Stimulated activated naive CD8-positive, alpha-beta T cell treated with anti-CD3 and anti-CD28 coated beads, Interleukin-15, Interleukin-2, amounts not matched to agents 100 ng/mL and 50 ng/mL, for 24 hours (primary cell): Measurements from ENCODE around the gene ASGR1.

ENCODE experiments used
- H3K27ac Mint-ChIP-seq: one replicate; pipeline ENCODE4 v1.8.0; 2021; ENCODE audit warnings: mild to moderate bottlenecking, mixed read lengths
- H3K27me3 Mint-ChIP-seq: one replicate; pipeline ENCODE4 v1.8.0; 2021; ENCODE audit warnings: mixed read lengths
- H3K36me3 Mint-ChIP-seq: one replicate; pipeline ENCODE4 v1.8.0; 2021; ENCODE audit warnings: low read depth, mixed read lengths
- H3K4me1 Mint-ChIP-seq: one replicate; pipeline ENCODE4 v1.8.0; 2021; ENCODE audit warnings: low read depth, mixed read lengths
- H3K4me3 Mint-ChIP-seq: one replicate; pipeline ENCODE4 v1.8.0; 2021; ENCODE audit warnings: mild to moderate bottlenecking, mixed read lengths
- H3K9me3 Mint-ChIP-seq: one replicate; pipeline ENCODE4 v1.8.0; 2021; ENCODE audit warnings: mixed read lengths

ASGR1 gene

DNA sequence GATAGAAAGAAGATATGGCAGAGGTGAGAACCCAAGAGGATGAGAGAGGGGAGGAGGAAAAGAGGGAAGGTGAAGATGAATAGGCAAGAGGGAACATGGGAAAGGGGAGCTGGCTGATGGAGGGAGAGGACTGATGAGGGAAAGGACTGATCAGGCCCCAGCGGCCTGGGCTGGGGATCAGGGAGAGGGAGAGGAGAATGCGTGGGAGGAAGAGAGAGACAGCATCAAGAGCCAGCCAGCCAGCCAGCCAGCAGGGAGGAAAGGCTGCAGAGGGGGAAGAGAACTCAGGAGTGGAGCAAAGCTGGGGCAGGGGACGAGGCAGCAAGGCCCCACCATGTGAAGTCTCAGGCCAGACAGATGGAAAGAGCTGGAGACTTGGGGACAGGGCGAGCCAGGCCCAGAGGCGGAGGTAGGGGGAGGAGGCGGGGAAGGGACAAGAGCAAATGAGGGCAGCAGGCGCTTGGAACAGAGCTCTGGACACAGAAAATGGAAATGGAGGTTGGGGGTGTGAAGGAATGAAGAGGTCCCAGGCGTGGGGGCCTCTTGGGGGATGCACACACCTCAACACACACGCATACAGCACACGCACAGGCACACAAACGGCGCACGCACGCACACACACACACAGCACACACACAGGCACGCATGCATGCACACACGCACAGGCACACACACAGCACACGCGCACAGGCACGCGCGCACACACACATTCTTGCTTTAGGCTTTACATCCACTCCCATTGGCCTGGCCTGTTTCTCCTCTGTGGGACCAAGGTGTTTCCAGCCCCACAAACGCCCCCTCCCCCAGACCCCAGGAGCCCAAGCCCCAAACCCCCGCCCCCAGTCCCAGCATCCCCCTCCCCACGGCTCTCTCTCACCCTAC lies 28.2 kb upstream of the ASGR1 start:
- Mint-ChIP-seq H3K9me3 (no peaks in the 10 kb centered on the region), H3K4me1 (peaks cover 35% of the 10 kb centered on the region), H3K4me3 (no peak overlapping the region), H3K27ac (no peak overlapping the region), H3K27me3 (no peaks in the 10 kb centered on the region), H3K36me3 (no peaks in the 10 kb centered on the region)

DNA sequence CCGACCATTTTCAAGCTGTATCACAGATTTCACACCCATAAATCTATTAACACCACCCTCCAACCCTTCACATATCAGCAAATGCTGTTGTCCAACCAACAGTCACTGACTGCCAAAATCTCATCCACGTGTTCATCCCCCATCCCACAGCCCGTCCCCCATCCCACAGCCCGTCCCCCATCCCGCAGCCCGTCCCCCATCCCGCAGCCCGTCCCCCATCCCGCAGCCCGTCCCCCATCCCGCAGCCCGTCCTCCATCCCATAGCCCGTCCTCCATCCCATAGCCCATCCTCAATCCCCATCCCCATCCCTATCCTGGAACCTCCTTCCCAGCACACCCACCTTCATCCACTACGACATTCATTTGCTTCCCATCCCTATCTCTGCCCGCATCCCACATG lies 26.4 kb upstream of the ASGR1 start:
- Mint-ChIP-seq H3K36me3 (no peaks in the 10 kb centered on the region), H3K27me3 (no peaks in the 10 kb centered on the region), H3K27ac (peak overlapping the region; percentile 87), H3K9me3 (no peaks in the 10 kb centered on the region), H3K4me1 (peaks cover 30% of the 10 kb centered on the region), H3K4me3 (peak overlapping the region; percentile 70)

DNA sequence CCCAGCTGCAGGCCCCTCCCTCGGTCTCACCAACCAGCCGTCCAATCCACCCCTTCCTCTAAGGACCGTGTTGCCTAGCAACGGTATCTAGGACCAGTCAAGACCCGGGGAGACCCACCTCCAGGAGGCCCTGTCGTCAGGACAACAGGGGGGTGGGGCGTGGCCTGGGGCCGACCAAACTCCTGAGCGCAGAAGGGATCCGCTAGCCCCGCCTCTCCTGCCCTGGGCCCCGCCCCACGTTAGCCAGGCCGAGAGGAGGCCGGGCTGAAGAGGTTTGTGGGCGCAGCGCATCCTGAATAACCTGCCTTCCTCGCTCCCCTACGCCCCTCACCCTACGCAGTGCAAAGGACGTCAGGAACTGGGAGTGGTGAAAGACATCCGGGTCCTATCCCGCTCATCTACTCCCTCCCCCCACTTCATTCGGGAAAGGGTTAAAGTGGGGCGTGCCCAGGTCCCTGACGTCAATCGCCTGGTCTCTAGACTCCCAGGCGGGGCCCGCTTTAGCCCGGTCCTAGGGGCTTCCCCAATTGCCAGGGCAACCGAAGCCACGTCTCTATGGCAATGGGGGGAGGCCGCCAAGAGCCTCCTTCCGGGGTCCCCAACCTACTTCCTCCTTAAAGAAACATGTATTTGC lies 25.8 kb upstream of the ASGR1 start:
- peaks cover 27% of the 10 kb centered on the region for H3K4me1 Mint-ChIP-seq
- no peaks in the 10 kb centered on the region for H3K27me3 Mint-ChIP-seq
- H3K9me3 Mint-ChIP-seq: no peaks in the 10 kb centered on the region
- H3K4me3 Mint-ChIP-seq: peak overlapping the region; percentile 70
- no peaks in the 10 kb centered on the region for H3K36me3 Mint-ChIP-seq
- H3K27ac Mint-ChIP-seq: peak overlapping the region; percentile 87

DNA sequence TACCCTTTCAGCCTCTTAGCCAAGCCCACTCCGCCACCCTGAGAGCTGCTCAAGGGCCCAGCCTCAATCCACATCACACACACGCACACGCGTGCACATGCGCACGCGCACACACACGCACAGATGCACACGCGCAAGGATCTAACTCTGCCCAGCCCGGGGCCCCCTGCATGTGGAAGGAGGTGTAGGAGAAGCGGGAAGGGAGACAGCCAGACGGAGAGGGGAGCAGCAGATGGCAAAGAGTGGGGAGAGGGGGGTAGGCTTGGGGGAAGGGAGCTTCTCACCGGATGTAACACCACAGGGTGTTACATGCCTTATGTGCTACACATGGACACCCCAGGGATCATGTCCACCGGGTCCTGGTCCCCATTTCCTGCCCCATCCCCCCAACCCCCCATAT lies 25.2 kb upstream of the ASGR1 start:
- H3K9me3 Mint-ChIP-seq: no peaks in the 10 kb centered on the region
- H3K27me3 Mint-ChIP-seq: no peaks in the 10 kb centered on the region
- peak overlapping the region; percentile 70 for H3K4me3 Mint-ChIP-seq
- H3K4me1 Mint-ChIP-seq: peaks cover 26% of the 10 kb centered on the region
- H3K27ac Mint-ChIP-seq: peak overlapping the region; percentile 87
- no peaks in the 10 kb centered on the region for H3K36me3 Mint-ChIP-seq

DNA sequence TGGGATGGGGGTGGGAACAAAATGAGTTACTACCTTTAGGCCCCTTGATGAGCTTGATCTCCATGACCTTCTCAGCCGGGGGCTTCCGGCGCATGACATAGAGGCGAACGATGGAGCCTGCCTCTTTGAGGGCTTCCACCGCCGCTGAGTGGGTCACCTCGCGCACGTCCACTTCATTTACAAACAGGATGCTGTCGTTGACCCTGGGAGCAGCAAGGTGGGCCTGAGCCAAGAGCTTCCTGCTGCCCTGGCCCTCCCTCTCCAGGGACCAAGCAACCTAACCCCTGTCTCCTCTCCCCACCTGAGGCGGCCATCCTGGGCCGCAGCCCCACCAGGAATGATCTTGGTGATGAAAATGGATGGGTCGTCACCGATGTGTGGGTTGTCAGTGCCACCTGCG lies 24.2 kb upstream of the ASGR1 start:
- Mint-ChIP-seq H3K27me3 (no peaks in the 10 kb centered on the region), H3K4me1 (peaks cover 26% of the 10 kb centered on the region), H3K4me3 (peak overlapping the region; percentile 39), H3K9me3 (no peaks in the 10 kb centered on the region), H3K36me3 (no peaks in the 10 kb centered on the region), H3K27ac (peak overlapping the region; percentile 68)

DNA sequence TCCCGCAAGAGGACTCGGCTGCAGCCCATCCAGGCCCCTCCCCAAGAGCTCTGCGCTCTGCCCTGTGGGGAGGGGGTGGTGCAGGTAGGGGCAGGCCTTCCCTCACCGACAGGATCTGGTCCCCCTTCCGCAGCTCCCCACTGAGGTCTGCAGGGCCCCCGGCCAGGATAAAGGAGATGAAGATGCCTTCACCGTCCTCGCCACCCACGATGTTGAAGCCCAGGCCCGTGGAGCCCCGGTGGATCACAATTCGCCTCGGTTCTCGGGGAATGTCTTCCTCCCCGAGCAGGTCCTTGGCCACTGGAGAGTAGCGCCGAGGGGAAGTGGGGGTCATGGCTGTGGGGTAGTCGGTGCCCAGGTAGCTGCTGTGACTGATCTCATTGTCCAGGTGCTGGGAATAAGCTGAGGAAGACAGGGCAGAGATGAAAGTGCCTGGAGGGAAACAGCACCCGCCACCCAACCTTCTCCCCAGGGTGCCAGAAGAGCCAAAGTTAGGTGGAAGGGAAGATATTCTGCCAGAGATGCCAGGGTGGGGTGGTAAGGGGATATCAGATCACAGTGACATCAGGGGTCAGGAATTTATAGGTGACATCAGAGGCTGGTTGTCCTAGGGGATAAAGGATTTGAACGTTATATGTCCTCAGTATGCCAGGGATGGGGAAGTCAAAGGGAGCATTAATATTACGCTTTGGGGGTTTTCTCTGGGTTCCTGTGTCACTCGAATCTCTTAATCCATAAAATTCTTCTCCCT lies 17.7 kb upstream of the ASGR1 start:
- H3K36me3 Mint-ChIP-seq: no peaks in the 10 kb centered on the region
- H3K4me3 Mint-ChIP-seq: no peak overlapping the region
- H3K4me1 Mint-ChIP-seq: no peaks in the 10 kb centered on the region
- H3K27ac Mint-ChIP-seq: no peak overlapping the region
- no peaks in the 10 kb centered on the region for H3K9me3 Mint-ChIP-seq
- H3K27me3 Mint-ChIP-seq: no peaks in the 10 kb centered on the region

DNA sequence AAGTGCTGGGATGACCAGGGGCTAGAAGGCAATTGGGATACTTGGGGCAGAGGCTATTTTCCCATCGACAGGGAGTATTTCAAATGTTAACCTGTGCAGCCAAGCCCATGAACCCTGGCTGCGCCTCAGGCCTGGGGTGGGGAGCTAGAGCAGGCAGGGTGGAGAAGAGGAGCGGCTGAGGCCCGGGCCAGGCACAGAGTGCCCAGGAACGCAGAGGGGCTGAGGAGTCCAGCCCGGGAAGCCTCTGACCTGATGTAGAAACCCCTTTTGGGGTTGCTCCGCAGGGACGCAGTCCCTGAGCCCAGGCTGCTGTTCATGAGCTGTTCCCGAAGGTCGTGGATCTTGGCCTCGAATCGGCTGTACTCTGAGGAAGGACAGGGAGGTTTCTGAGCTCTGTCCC lies 16.8 kb upstream of the ASGR1 start:
- Mint-ChIP-seq H3K27ac (no peak overlapping the region), H3K4me3 (no peak overlapping the region), H3K4me1 (no peaks in the 10 kb centered on the region), H3K27me3 (no peaks in the 10 kb centered on the region), H3K36me3 (no peaks in the 10 kb centered on the region), H3K9me3 (no peaks in the 10 kb centered on the region)

DNA sequence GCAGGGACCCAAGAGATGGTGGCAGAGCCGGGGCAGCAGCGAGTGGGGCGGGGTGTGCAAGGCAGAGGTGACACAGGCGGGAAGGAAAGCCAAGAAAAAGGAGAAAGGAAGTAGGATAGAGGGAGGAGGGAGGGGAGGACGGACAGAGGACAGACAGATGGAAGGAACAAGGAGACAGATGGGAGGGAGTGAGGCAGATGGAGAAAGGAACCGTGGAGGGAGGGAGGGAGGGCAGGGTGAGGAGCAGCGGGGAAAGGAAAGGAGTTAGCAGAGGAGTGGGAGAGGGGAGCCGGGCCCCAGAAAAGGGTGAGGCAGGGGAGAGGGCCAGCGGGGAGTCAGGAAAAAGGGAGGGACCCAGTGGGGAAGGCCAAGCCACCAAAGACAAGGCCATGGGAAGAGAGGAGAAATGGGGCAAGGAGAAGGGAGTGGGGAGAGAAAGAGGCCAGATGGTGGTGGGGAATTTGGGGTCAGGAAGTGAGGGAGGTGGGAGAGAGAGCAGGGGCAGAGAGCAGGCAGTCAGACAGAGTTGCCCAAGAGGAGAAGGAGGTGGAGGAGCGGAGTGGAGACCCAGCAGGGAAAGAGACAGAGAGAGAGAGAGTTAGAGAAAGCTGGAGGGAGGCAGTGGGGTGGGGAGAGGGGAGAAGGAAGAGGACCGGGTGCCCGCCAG lies 13.2 kb upstream of the ASGR1 start:
- Mint-ChIP-seq H3K27me3 (no peaks in the 10 kb centered on the region), H3K27ac (no peak overlapping the region), H3K36me3 (no peaks in the 10 kb centered on the region), H3K4me1 (no peaks in the 10 kb centered on the region), H3K9me3 (no peaks in the 10 kb centered on the region), H3K4me3 (no peak overlapping the region)

DNA sequence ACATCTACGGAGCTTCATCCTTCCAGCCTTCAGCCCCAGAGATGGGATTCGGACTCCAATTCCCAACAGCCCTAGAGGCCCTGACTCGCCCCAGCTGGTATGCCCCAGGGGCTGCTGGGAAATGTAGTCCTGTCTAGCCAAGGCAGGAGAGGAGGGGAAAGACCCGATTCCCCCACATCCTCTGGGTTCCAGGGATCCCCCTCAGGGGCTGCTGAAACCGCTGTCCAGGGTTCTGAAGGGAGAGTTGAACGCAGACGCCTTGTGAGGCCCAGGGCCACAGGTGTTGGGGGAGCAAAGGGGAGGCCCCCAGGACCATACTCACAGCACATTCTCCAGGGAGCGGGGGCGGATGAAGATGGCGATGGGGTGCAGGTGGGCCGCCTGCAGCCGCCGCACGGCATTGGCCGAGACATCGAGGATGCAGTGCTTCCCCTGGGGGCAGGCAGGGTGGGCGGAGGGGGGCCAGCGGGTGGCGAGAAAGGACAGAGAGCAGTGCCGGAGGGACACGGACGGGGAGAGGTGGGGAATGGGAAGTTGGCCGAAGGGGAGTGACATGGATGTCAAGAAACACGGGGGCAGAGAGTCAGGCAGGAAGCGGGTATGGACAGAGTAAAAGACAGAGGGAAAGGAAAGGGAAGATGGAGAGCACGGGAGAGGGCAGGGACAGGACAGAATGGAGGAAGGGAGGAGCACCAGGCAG lies 12.6 kb upstream of the ASGR1 start:
- Mint-ChIP-seq H3K4me1 (no peaks in the 10 kb centered on the region), H3K27ac (no peak overlapping the region), H3K36me3 (no peaks in the 10 kb centered on the region), H3K9me3 (no peaks in the 10 kb centered on the region), H3K27me3 (no peaks in the 10 kb centered on the region), H3K4me3 (no peak overlapping the region)

DNA sequence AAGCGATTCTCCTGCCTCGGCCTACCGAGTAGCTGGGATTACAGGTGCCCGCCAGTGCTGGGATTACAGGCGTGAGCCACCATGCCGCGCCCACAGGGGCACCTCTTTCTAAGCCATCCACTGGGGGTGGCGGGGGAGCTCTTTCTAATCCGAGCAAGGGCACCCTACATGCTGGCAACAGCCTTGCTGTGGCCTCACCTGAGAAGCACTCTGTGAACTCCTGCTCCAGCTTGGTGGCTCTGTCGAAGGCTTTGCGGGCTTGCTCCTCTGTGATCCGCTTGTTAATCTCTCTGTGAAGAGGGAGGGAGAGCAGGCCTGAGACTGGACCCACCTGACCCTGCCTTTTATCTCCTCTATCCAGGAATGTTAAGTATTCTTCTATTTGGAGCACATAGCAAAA lies 11.9 kb upstream of the ASGR1 start:
- no peaks in the 10 kb centered on the region for H3K27me3 Mint-ChIP-seq
- H3K9me3 Mint-ChIP-seq: no peaks in the 10 kb centered on the region
- H3K36me3 Mint-ChIP-seq: no peaks in the 10 kb centered on the region
- no peak overlapping the region for H3K27ac Mint-ChIP-seq
- H3K4me1 Mint-ChIP-seq: no peaks in the 10 kb centered on the region
- H3K4me3 Mint-ChIP-seq: no peak overlapping the region

DNA sequence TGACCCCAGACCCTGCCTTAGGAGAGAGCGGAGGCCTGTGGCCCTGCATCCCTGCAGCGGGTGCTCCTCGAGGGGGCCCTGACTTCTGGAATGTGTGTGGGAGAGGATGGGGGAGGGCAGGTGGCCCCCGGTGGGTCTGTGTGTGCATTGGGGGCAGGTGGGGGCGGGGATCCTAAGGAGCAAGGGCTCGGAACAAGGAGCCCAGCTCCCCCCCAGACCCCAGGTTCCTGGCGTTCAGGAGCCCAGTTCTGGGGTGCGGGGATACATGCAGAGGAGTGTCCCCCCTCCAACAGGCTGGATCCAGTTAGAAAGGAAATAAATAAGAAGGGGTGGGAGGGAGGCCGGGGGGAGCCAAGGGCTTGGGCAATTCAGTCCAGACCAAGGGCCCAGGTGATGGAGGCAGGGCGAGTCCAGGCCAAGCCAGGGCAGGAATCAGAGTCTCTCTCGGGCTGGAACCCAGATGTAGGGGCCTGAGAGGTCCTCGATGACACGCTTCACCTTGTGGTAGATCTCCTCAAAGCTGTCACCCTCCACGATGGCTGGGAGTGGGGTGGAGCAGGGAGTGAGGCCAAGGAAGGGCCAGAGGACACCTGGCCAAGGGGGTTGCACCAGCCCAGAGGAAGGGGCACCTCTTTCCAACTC lies 11.2 kb upstream of the ASGR1 start:
- Mint-ChIP-seq H3K9me3 (no peaks in the 10 kb centered on the region), H3K27me3 (no peaks in the 10 kb centered on the region), H3K36me3 (no peaks in the 10 kb centered on the region), H3K4me3 (no peak overlapping the region), H3K27ac (no peak overlapping the region), H3K4me1 (no peaks in the 10 kb centered on the region)

DNA sequence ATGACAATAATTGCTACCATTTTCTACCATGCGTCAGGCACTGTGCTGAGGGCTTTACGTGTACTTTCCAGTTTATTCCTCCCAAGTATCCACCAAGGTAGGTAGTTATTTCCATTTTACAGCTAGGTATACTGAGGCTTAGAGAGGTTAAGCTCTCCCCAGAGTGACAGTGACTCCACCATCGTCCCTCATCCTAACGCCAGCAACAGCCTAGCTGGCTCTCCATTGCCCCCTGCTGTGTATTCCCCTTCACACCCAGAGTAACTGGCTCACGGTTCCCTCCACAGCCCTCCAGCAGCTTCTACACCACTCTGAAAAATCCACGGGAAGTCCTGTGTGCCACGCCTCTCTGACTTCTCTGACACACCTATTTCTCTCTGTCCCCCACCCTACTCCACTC lies 7.1 kb upstream of the ASGR1 start:
- Mint-ChIP-seq H3K36me3 (no peaks in the 10 kb centered on the region), H3K27me3 (no peaks in the 10 kb centered on the region), H3K9me3 (no peaks in the 10 kb centered on the region), H3K4me1 (no peaks in the 10 kb centered on the region), H3K4me3 (no peak overlapping the region), H3K27ac (no peak overlapping the region)

DNA sequence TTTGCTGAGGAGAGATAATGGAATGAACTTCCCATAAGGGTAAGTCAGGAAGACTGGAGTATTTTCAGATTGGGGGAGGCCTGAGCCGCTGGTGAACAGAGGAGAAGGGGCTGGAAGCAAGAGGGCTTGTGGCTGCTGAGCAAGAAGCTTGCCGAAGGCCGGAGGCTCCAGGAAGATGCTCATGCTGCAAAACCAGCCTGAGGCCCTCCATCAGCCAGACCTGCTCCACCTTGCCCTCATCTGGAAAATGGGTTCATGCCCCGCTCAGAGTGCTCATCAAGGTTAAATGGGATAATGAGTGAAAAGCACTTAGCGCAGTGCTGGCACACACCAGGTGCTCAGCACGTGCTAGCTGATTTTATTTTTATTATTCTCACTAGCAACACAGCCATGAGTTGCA lies 5.5 kb upstream of the ASGR1 start:
- Mint-ChIP-seq H3K36me3 (no peaks in the 10 kb centered on the region), H3K27ac (no peak overlapping the region), H3K4me3 (no peak overlapping the region), H3K27me3 (no peaks in the 10 kb centered on the region), H3K4me1 (no peaks in the 10 kb centered on the region), H3K9me3 (no peaks in the 10 kb centered on the region)

DNA sequence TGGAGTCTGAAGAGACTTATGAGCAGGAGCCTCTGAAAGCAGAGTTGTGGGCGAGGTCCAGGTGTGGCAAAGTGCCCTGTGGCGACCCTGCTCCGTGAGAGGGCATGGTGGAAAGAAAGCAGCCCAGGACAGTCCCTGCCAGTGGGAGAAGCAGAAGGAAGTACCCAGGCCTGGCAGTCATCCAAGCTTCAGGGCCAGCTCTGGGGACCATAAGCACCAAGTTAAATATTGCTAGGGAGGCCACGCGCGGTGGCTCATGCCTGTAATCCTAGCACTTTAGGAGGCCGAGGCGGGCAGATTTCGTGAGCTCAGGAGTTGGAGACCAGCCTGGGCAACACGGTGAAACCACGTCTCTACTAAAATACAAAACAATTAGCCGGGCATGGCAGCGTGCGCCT lies 4.9 kb upstream of the ASGR1 start:
- Mint-ChIP-seq H3K4me3 (no peak overlapping the region), H3K4me1 (no peaks in the 10 kb centered on the region), H3K27ac (no peak overlapping the region), H3K9me3 (no peaks in the 10 kb centered on the region), H3K36me3 (no peaks in the 10 kb centered on the region), H3K27me3 (no peaks in the 10 kb centered on the region)
